Hematopoietic multipotent progenitor cell treated with erythropoietin and hydrocortisone succinate and interleukin-3 and kit ligand, for 15 days (in vitro differentiated cells): Measurements from ENCODE around the gene KRT33A.
"Not testable (repeated sequence)": the region's sequence is repeated elsewhere in the genome, so short reads cannot be mapped to it uniquely, and the experiment has no call there.

Source experiments
- DNase-seq: peaks from one replicate; pipeline ENCODE4 v3.0.0-alpha.2; 2015; ENCODE audit warnings: low spot score

KRT33A gene

GRCh38 chr17:41363881-41364280 lies 13.3 kb upstream of the KRT33A start:
- no peak for DNase-seq

GRCh38 chr17:41360296-41360995 lies 9.8 kb upstream of the KRT33A start:
- DNase-seq, result no peak

GRCh38 chr17:41354536-41354935 lies 3.9 kb upstream of the KRT33A start:
- DNase-seq, result no peak

GRCh38 chr17:41352597-41353366 lies 2.2 kb upstream of the KRT33A start:
- no peak for DNase-seq

- DNase-seq, result no peak
Observed at GRCh38 chr17:41351177-41351576, 549 bp upstream of the KRT33A start.

GRCh38 chr17:41347869-41348760 lies 2.5 kb downstream of the KRT33A start:
- no peak for DNase-seq

- not testable (repeated sequence) for DNase-seq
Observed at GRCh38 chr17:41346421-41346820, 4.2 kb downstream of the KRT33A start.

- no peak for DNase-seq
Observed at GRCh38 chr17:41345992-41346391, 4.6 kb downstream of the KRT33A start.

- no peak for DNase-seq
Observed at GRCh38 chr17:41343029-41343428, 7.6 kb downstream of the KRT33A start.

- DNase-seq, result no peak
Observed at GRCh38 chr17:41340934-41341861, 9.4 kb downstream of the KRT33A start.

GRCh38 chr17:41340494-41340893 lies 10.1 kb downstream of the KRT33A start:
- DNase-seq, result no peak

GRCh38 chr17:41339571-41340172 lies 11.0 kb downstream of the KRT33A start:
- DNase-seq, result no peak

GRCh38 chr17:41338961-41339485 lies 11.6 kb downstream of the KRT33A start:
- no peak for DNase-seq

- no peak for DNase-seq
Observed at GRCh38 chr17:41335747-41336146, 14.9 kb downstream of the KRT33A start.

GRCh38 chr17:41334385-41335305 lies 16.0 kb downstream of the KRT33A start:
- no peak for DNase-seq

GRCh38 chr17:41333836-41334235 lies 16.8 kb downstream of the KRT33A start:
- DNase-seq, result no peak

- no peak for DNase-seq
Observed at GRCh38 chr17:41333098-41333497, 17.5 kb downstream of the KRT33A start.

- no peak for DNase-seq
Observed at GRCh38 chr17:41332239-41332638, 18.4 kb downstream of the KRT33A start.

- no peak for DNase-seq
Observed at GRCh38 chr17:41331606-41332005, 19.0 kb downstream of the KRT33A start.
